Lung (tissue), 12 donors: ENCODE results near the gene RAD51D. TPM values are rescaled to one million over a fixed set of nuclear protein-coding genes. Genes with fewer than 3 reads are reported as not detected.

ENCODE experiments used
- ATAC-seq: fragments of 200-7000 bp; cut with Tn5 transposase; one replicate; pipeline ENCODE4 v1.9.1; 2020; ENCODE audit warnings: moderate number of reproducible peaks; ENCODE audit not compliant: insufficient read depth, low FRiP score
- DNase-seq, 3 donors: peaks; one replicate each; pipeline ENCODE4 v3.0.0-alpha.2; 2013 to 2017
- H3K27ac ChIP-seq, 2 donors: one replicate each; pipeline ENCODE4 v1.5.1; 2013; ENCODE audit warnings: mild to moderate bottlenecking in 2 of 2, moderate library complexity in 2 of 2, control low read depth in 1 of 2, inconsistent platforms in 1 of 2, low read depth in 1 of 2, low read length in 1 of 2
- H3K27me3 ChIP-seq, 3 donors: one replicate each; pipeline ENCODE4 v1.5.1; 2013; ENCODE audit warnings: low read length in 2 of 3; ENCODE audit not compliant: control insufficient read depth in 3 of 3, insufficient read depth in 3 of 3
- H3K36me3 ChIP-seq, 4 donors: one replicate each; pipeline ENCODE4 v1.5.1; 2013; ENCODE audit warnings: low read length in 4 of 4, mild to moderate bottlenecking in 1 of 4, moderate library complexity in 1 of 4; ENCODE audit not compliant: control insufficient read depth in 4 of 4, insufficient read depth in 4 of 4
- H3K4me1 ChIP-seq, 5 donors: one replicate each; pipeline ENCODE4 v1.5.1; 2013; ENCODE audit warnings: low read length in 5 of 5, mild to moderate bottlenecking in 2 of 5, moderate library complexity in 1 of 5; ENCODE audit not compliant: control insufficient read depth in 5 of 5, insufficient read depth in 5 of 5
- H3K4me3 ChIP-seq: one replicate; pipeline ENCODE4 v1.5.1; 2013; ENCODE audit warnings: mild to moderate bottlenecking, control low read depth, moderate library complexity
- H3K9ac ChIP-seq, 2 donors: one replicate each; pipeline ENCODE4 v1.5.1; 2013; ENCODE audit warnings: low read length in 2 of 2, control low read depth in 1 of 2; ENCODE audit not compliant: insufficient read depth in 1 of 2
- H3K9me3 ChIP-seq, 4 donors: one replicate each; pipeline ENCODE4 v1.5.1; 2013; ENCODE audit warnings: low read length in 3 of 4, mild to moderate bottlenecking in 1 of 4, moderate library complexity in 1 of 4; ENCODE audit not compliant: control insufficient read depth in 4 of 4, insufficient read depth in 3 of 4
- WGBS, 2 donors: extraction: QIAGEN DNeasy Blood & Tissue Kit; methylation state at CpG; one replicate each; pipeline ENCODE4 v1.1.7; 2013; 5-methylcytosine and 5-hydroxymethylcytosine counted together
- polyA plus RNA-seq, 2 donors: library from polyadenylated mRNA; stranded (reverse); fragments of 200-250 nt; gene quantifications; one replicate each; pipeline ENCODE4 v1.2.1, GENCODE V29; 2013
- total RNA-seq, 2 donors: library from RNA; depleted of rRNA in 1 of 2; stranded (reverse); fragments of >200 nt in 1 of 2; gene quantifications; one replicate each; pipeline ENCODE4 v1.2.1, GENCODE V29; 2014 to 2021
- TF ChIP-seq, protein P1 (sequence below): IDR thresholded peaks from 2 replicates; pipeline ENCODE4 v1.5.1; 2012; ENCODE audit warnings: mild to moderate bottlenecking; ENCODE audit errors: control extremely low read depth, extremely low read depth
- donor health status: control.
- donor health status: control.
- donor health status: Bipolar disorder and iron deficiency.
- donor health status: healthy.
- donor health status: DM: yes; HTN: yes; CAD: no.

RAD51D gene
- total and polyA plus RNA-seq, 4 donors = 5.0 to 17.4 (median 8.9) TPM

- no peak overlapping the region for H3K9ac ChIP-seq
- H3K9me3 ChIP-seq = no peaks in the 10 kb centered on the region
- DNase-seq (peak in 1 of 3 donors; percentile 17), ATAC-seq (no peak)
- TF ChIP-seq, protein P1, sequence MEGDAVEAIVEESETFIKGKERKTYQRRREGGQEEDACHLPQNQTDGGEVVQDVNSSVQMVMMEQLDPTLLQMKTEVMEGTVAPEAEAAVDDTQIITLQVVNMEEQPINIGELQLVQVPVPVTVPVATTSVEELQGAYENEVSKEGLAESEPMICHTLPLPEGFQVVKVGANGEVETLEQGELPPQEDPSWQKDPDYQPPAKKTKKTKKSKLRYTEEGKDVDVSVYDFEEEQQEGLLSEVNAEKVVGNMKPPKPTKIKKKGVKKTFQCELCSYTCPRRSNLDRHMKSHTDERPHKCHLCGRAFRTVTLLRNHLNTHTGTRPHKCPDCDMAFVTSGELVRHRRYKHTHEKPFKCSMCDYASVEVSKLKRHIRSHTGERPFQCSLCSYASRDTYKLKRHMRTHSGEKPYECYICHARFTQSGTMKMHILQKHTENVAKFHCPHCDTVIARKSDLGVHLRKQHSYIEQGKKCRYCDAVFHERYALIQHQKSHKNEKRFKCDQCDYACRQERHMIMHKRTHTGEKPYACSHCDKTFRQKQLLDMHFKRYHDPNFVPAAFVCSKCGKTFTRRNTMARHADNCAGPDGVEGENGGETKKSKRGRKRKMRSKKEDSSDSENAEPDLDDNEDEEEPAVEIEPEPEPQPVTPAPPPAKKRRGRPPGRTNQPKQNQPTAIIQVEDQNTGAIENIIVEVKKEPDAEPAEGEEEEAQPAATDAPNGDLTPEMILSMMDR = no peak
- H3K27me3 ChIP-seq = no peaks in the 10 kb centered on the region
- H3K36me3 ChIP-seq = peaks cover 0 to 5% (median 1%) of the 10 kb centered on the region in 4 donors
- peaks cover 0 to 3% (median 0%) of the 10 kb centered on the region in 5 donors for H3K4me1 ChIP-seq
- 67 to 82% methylated on average over 2 of the region's 2 CpGs for WGBS, 2 donors
- H3K27ac ChIP-seq = no peak overlapping the region
- H3K4me3 ChIP-seq = no peak overlapping the region
Observed at GRCh38 chr17:35069311-35069710, 50.3 kb downstream of the RAD51D start.

DNA sequence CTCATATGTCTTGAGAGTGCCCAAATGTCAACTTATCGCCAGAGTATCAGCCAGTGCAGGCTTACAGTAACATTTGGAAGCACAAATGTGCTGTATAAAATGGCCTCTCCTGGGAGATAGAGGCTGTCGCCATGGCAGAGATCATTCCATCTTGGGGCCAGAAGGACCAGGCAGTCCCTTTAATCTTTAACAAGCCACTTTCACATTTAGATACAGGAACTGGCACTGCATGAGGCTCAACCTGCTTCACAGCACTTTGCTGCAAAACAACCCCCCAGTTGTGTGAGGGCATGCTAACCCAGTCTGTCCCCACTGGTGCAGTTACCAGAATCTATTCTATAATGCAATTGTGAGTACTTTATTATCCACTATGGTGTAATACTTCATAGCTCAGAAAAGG, 51.4 kb downstream of the RAD51D start:
- TF ChIP-seq, protein P1 = no peak
- peaks cover 0 to 5% (median 1%) of the 10 kb centered on the region in 4 donors for H3K36me3 ChIP-seq
- H3K4me1 ChIP-seq = peaks cover 0 to 5% (median 0%) of the 10 kb centered on the region in 5 donors
- WGBS, 2 donors = 97% methylated on average over 2 of the region's 2 CpGs
- H3K9me3 ChIP-seq = no peaks in the 10 kb centered on the region
- no peak for ATAC-seq
- H3K4me3 ChIP-seq = no peak overlapping the region
- H3K27me3 ChIP-seq = no peaks in the 10 kb centered on the region
- no peak for DNase-seq
- no peak overlapping the region for H3K9ac ChIP-seq
- H3K27ac ChIP-seq = no peak overlapping the region

DNA sequence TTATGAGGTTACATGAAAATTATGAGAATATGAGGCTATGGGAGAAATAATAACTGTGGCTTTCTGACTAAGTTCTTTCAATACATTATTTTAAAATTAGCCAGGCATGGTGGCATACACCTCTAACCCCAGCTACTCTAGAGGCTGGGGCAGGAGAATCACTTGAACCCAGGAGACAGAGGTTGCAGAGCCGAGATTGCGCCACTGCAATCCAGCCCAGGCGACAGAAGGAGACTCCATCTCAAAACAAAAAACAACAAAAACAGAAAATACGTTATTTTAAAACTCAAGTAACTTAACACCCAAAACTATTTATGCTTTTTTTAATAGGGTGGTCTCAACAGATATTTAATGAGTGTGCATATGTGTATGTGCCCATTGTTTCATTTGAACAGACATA, 53.8 kb downstream of the RAD51D start:
- ATAC-seq = no peak
- Histone ChIP-seq H3K9ac (no peak overlapping the region), H3K4me3 (no peak overlapping the region), H3K27me3 (no peaks in the 10 kb centered on the region), H3K36me3 (no peaks in the 10 kb centered on the region), H3K9me3 (no peaks in the 10 kb centered on the region), H3K27ac (no peak overlapping the region), H3K4me1 (peaks cover 0 to 5% (median 0%) of the 10 kb centered on the region in 5 donors)
- DNase-seq = no peak
- TF ChIP-seq, protein P1 = no peak
- WGBS, 2 donors = 89 to 91% methylated on average over 4 of the region's 4 CpGs

DNA sequence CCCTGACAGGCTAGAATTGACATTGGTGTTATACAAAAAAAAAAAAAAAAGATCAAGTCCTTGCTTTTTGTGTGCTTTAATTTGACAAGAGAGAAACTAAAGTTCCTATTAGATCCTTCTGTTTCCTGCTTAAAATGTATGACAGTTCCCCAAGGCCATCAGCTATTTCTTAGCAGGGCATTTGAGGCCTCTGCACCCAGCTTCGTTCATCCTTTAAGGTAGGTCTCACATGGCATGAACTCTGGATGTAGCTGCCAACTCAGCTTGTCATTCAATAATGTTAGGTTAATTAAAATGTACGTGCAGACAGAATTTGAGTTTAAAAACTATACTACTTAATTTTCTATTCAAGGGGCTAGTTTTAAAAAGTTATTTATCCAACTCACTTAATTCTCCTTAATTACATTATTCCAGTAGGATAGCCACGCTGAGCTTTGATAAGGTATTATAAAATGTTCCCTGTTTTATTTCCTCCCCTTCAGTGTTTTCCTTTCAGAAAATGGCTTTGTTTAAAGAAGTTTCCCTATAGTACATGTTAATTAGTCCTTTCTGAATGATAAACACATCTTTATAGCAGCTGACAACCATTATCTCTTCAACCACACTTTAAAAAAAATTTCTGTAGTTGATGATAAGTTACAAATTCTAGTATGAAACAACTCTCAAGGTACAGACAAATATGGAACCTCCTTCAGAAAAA, 55.0 kb downstream of the RAD51D start:
- Histone ChIP-seq H3K9ac (no peak overlapping the region), H3K27ac (no peak overlapping the region), H3K27me3 (no peaks in the 10 kb centered on the region), H3K4me1 (peaks cover 0 to 5% (median 0%) of the 10 kb centered on the region in 5 donors), H3K4me3 (no peak overlapping the region), H3K9me3 (no peaks in the 10 kb centered on the region), H3K36me3 (no peaks in the 10 kb centered on the region)
- WGBS, 2 donors = 85 to 88% methylated on average over 3 of the region's 3 CpGs
- ATAC-seq (no peak), DNase-seq (no peak)
- TF ChIP-seq, protein P1 = no peak
